Fibroblast of lung (primary cell): ENCODE measurements around the gene THAP11.

Source experiments
- EZH2 ChIP-seq: IDR thresholded peaks from 2 replicates; pipeline ENCODE4 v1.5.1; 2012; ENCODE audit warnings: low read length, control low read depth, mild to moderate bottlenecking; ENCODE audit errors: missing control alignments
- TF ChIP-seq, protein P1 (sequence below), 2 donors: IDR thresholded peaks in 1 of 2; conservative IDR thresholded peaks in 1 of 2; 1 replicate in 1 of 2; 2 replicates in 1 of 2; pipeline ENCODE4 v1.5.1; 2011 to 2012; ENCODE audit warnings: low read length in 2 of 2, control low read depth in 1 of 2, inconsistent platforms in 1 of 2, low read depth in 1 of 2, mild to moderate bottlenecking in 1 of 2

GRCh38 chr16:67873435-67874370, 31.6 kb downstream of the THAP11 start:
- TF ChIP-seq, protein P1, sequence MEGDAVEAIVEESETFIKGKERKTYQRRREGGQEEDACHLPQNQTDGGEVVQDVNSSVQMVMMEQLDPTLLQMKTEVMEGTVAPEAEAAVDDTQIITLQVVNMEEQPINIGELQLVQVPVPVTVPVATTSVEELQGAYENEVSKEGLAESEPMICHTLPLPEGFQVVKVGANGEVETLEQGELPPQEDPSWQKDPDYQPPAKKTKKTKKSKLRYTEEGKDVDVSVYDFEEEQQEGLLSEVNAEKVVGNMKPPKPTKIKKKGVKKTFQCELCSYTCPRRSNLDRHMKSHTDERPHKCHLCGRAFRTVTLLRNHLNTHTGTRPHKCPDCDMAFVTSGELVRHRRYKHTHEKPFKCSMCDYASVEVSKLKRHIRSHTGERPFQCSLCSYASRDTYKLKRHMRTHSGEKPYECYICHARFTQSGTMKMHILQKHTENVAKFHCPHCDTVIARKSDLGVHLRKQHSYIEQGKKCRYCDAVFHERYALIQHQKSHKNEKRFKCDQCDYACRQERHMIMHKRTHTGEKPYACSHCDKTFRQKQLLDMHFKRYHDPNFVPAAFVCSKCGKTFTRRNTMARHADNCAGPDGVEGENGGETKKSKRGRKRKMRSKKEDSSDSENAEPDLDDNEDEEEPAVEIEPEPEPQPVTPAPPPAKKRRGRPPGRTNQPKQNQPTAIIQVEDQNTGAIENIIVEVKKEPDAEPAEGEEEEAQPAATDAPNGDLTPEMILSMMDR (conservative IDR thresholded peaks at IDR 0.05 in 1 of 2, IDR thresholded peaks at IDR 0.05 in 1 of 2; ENCODE audit: low read depth in 1 of 2, low read length in 2 of 2) = no peak
- no peak for TF ChIP-seq EZH2
